PC-3 (cell line): Measurements from ENCODE around the gene CTTN.
"Not testable (repeated sequence)": the region's sequence is repeated elsewhere in the genome, so short reads cannot be mapped to it uniquely, and the experiment has no call there.

Source experiments
- CTCF ChIP-seq: fragments of 300-600 bp; sonication (generic); conservative IDR thresholded peaks from 2 replicates; pipeline ENCODE4 v1.5.1; 2017; ENCODE audit warnings: antibody characterized with exemption, low read depth, mild to moderate bottlenecking, low read length
- EZH2 ChIP-seq: fragments of 300-600 bp; sonication (generic); IDR thresholded peaks from one replicate; pipeline ENCODE4 v1.6.1; 2017; ENCODE audit warnings: antibody characterized with exemption, mild to moderate bottlenecking, low read length; ENCODE audit not compliant: unreplicated experiment
- EZH2phosphoT487 ChIP-seq: fragments of 300-600 bp; sonication (generic); IDR thresholded peaks from 2 replicates; pipeline ENCODE4 v1.6.1; 2018; ENCODE audit warnings: mild to moderate bottlenecking, antibody characterized with exemption, low read length, borderline replicate concordance

- not testable (repeated sequence) for TF ChIP-seq CTCF, EZH2, EZH2phosphoT487
Measured at GRCh38 chr11:70390882-70391281, 7.4 kb upstream of the CTTN start.
